ENCODE data around the gene MAPKAPK2. TPM values are rescaled to one million over a fixed set of nuclear protein-coding genes. Genes with fewer than 3 reads are reported as not detected.

The MAPKAPK2 gene
- total RNA-seq, 1 experiment from 2014 or later, result 96.2 TPM

GRCh38 chr1:206729507-206729906, 44.8 kb downstream of the MAPKAPK2 start:
- peaks cover 33% of the 10 kb centered on the region for H3K36me3 Mint-ChIP-seq (ENCODE audit: insufficient read depth, unreplicated experiment)
- no peak for DNase-seq
- peak overlapping the region; percentile 47 for H3K27ac Mint-ChIP-seq (ENCODE audit: unreplicated experiment)
- H3K4me1 Mint-ChIP-seq (ENCODE audit: low read depth, unreplicated experiment), result peaks cover 17% of the 10 kb centered on the region
- H3K27me3 Mint-ChIP-seq (ENCODE audit: unreplicated experiment), result no peaks in the 10 kb centered on the region
- no peak overlapping the region for H3K4me3 Mint-ChIP-seq (ENCODE audit: low read depth, unreplicated experiment)
- intact Hi-C loops (cut with micrococcal nuclease; ENCODE audit: unreplicated experiment), result no loop called here
- no peak for TF ChIP-seq CTCF (IDR thresholded peaks at IDR 0.05; ENCODE audit: unreplicated experiment)
- CTCF ChIA-PET, result interaction anchor here (0.7 kb wide), 1 partner anchor 92 kb away, joined by 3 read pairs; no protein-coding TSS in a partner anchor
- no peaks in the 10 kb centered on the region for H3K9me3 Mint-ChIP-seq (ENCODE audit: low read depth, unreplicated experiment)
- BruUV-seq (replicated peaks), result no TSS peak

- Mint-ChIP-seq H3K4me1 (ENCODE audit: low read depth, unreplicated experiment) (no peaks in the 10 kb centered on the region), H3K9me3 (ENCODE audit: low read depth, unreplicated experiment) (no peaks in the 10 kb centered on the region), H3K27ac (ENCODE audit: unreplicated experiment) (no peak overlapping the region), H3K27me3 (ENCODE audit: unreplicated experiment) (no peaks in the 10 kb centered on the region), H3K4me3 (ENCODE audit: low read depth, unreplicated experiment) (no peak overlapping the region), H3K36me3 (ENCODE audit: insufficient read depth, unreplicated experiment) (peaks cover 33% of the 10 kb centered on the region)
- no TSS peak for BruUV-seq (replicated peaks)
- no peak for DNase-seq
- intact Hi-C loops (cut with micrococcal nuclease; ENCODE audit: unreplicated experiment), result loop anchor here (10.0 kb wide), 1 partner anchor 342 kb away; no protein-coding TSS in a partner anchor
- no peak for TF ChIP-seq CTCF (IDR thresholded peaks at IDR 0.05; ENCODE audit: unreplicated experiment)
- CTCF ChIA-PET, result no interaction called here
Measured at GRCh38 chr1:206732508-206732907, 47.8 kb downstream of the MAPKAPK2 start.

- peaks cover 36% of the 10 kb centered on the region for H3K36me3 Mint-ChIP-seq (ENCODE audit: insufficient read depth, unreplicated experiment)
- DNase-seq, result no peak
- no peak overlapping the region for H3K27ac Mint-ChIP-seq (ENCODE audit: unreplicated experiment)
- no peaks in the 10 kb centered on the region for H3K4me1 Mint-ChIP-seq (ENCODE audit: low read depth, unreplicated experiment)
- no peak overlapping the region for H3K4me3 Mint-ChIP-seq (ENCODE audit: low read depth, unreplicated experiment)
- H3K9me3 Mint-ChIP-seq (ENCODE audit: low read depth, unreplicated experiment), result no peaks in the 10 kb centered on the region
- intact Hi-C loops (cut with micrococcal nuclease; ENCODE audit: unreplicated experiment), result loop anchor here (10.0 kb wide), 1 partner anchor 342 kb away; no protein-coding TSS in a partner anchor
- no peak for TF ChIP-seq CTCF (IDR thresholded peaks at IDR 0.05; ENCODE audit: unreplicated experiment)
- no TSS peak for BruUV-seq (replicated peaks)
- no peaks in the 10 kb centered on the region for H3K27me3 Mint-ChIP-seq (ENCODE audit: unreplicated experiment)
- CTCF ChIA-PET, result no interaction called here
Measured at GRCh38 chr1:206732992-206733391, 48.3 kb downstream of the MAPKAPK2 start.

- Mint-ChIP-seq H3K4me3 (ENCODE audit: low read depth, unreplicated experiment) (no peak overlapping the region), H3K36me3 (ENCODE audit: insufficient read depth, unreplicated experiment) (peaks cover 37% of the 10 kb centered on the region), H3K4me1 (ENCODE audit: low read depth, unreplicated experiment) (peaks cover 13% of the 10 kb centered on the region), H3K27me3 (ENCODE audit: unreplicated experiment) (no peaks in the 10 kb centered on the region), H3K9me3 (ENCODE audit: low read depth, unreplicated experiment) (no peaks in the 10 kb centered on the region), H3K27ac (ENCODE audit: unreplicated experiment) (no peak overlapping the region)
- intact Hi-C loops (cut with micrococcal nuclease; ENCODE audit: unreplicated experiment), result loop anchor here (1.0 to 10.0 kb wide), 3 partner anchors 73 to 340 kb away; no protein-coding TSS in a partner anchor
- peak; percentile 89 for TF ChIP-seq CTCF (IDR thresholded peaks at IDR 0.05; ENCODE audit: unreplicated experiment)
- DNase-seq, result peak; percentile 77
- no TSS peak for BruUV-seq (replicated peaks)
- CTCF ChIA-PET, result interaction anchor here (0.6 to 2.3 kb wide), 11 partner anchors 22 to 780 kb away, joined by 3 to 25 read pairs (median 4); no protein-coding TSS in a partner anchor
Measured at GRCh38 chr1:206734499-206735142, 49.9 kb downstream of the MAPKAPK2 start.

Measured in Calu3 (cell line).